Measurements from ENCODE around the gene RFT1. TPM values are rescaled to one million over a fixed set of nuclear protein-coding genes. Genes with fewer than 3 reads are reported as not detected.
"Not testable (repeated sequence)": the region's sequence is repeated elsewhere in the genome, so short reads cannot be mapped to it uniquely, and the experiment has no call there.

Gene RFT1
- total and polyA plus RNA-seq, 2 of the 13 experiments (the other 11 are each of a cell fraction or from before 2014, with no cell fraction given) = 23.2 to 37.0 TPM

DNA sequence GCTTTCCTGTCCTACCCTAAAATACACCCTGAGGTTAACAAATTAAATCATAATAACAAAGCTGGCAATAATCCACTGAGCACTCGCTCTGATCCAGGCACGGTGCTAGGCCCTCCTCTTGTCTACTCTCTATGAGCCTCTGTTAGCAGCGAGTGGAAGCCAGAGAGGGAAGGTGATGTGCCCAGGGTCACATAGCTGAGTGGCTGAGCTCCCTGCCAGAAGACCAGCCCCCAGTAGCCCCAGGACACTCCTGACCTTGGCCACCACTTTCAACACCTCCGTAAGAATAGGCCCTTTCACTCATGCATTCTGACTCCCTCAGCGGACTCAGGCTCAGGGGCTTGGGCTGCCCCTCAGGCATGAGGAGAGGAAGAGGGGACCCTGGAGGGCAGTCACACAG lies 21.2 kb upstream of the RFT1 start:
- peak; percentile 42 for ATAC-seq
- TF ChIP-seq, protein P1, sequence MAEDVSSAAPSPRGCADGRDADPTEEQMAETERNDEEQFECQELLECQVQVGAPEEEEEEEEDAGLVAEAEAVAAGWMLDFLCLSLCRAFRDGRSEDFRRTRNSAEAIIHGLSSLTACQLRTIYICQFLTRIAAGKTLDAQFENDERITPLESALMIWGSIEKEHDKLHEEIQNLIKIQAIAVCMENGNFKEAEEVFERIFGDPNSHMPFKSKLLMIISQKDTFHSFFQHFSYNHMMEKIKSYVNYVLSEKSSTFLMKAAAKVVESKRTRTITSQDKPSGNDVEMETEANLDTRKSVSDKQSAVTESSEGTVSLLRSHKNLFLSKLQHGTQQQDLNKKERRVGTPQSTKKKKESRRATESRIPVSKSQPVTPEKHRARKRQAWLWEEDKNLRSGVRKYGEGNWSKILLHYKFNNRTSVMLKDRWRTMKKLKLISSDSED (CRISPR knock-in tag; IDR thresholded peaks at IDR 0.05) = no peak
- peak; percentile 34; the same call in 1 of the 2 replicates for TF ChIP-seq PATZ1 (CRISPR knock-in tag; IDR thresholded peaks at IDR 0.05)
- Histone ChIP-seq H3K4me1 (ENCODE audit: insufficient read depth, low read length) (peaks cover 52% of the 10 kb centered on the region), H3K27ac (ENCODE audit: extremely low read length, insufficient read depth, low read length) (no peak overlapping the region), H3K4me3 (replicated peaks in 1 of 3; ENCODE audit: insufficient read depth in 1 of 3, low read depth in 2 of 3, low read length in 3 of 3) (peak overlapping the region in 1 of 3 experiments; percentile 25; a peak in 1 of 6 replicates), H3K9ac (ENCODE audit: insufficient read depth, low read depth, low read length) (no peak overlapping the region), H4K20me1 (ENCODE audit: insufficient read depth, low read length) (no peaks in the 10 kb centered on the region), H2AFZ (ENCODE audit: low read length) (no peak overlapping the region), H3K36me3 (replicated peaks in 1 of 2; ENCODE audit: control insufficient read depth in 1 of 2, insufficient read depth in 2 of 2, low read length in 2 of 2) (no peaks in the 10 kb centered on the region), H3K79me2 (ENCODE audit: insufficient read depth, low read length) (no peaks in the 10 kb centered on the region), H3K9me3 (ENCODE audit: low read length) (no peaks in the 10 kb centered on the region), H3K27me3 (ENCODE audit: control insufficient read depth in 1 of 2, insufficient read depth in 2 of 2, low read length in 2 of 2) (peaks cover 2 to 57% of the 10 kb centered on the region in 2 experiments; a peak in 4 of 5 replicates), H3K4me2 (ENCODE audit: low read depth, low read length) (peak overlapping the region; percentile 41)
- ChIA-PET POLR2A (interaction anchor here (2.4 to 2.6 kb wide), 2 partner anchors 8 to 18 kb away, joined by 13 to 31 read pairs; partner anchors contain the start of gene PRKCD), CTCF (ENCODE audit: low intra/inter-chr PET ratio, low total read pairs) (no interaction called here)
- no TSS peak for BruUV-seq (replicated peaks)
- no peak for DNase-seq (ENCODE audit: low spot score)
- intact Hi-C loops (cut with micrococcal nuclease; ENCODE audit: unreplicated experiment) = no loop called here
- 3% methylated on average over 5 of the region's 5 CpGs for WGBS (ENCODE audit: low lambda C conversion rate)
- in situ Hi-C loops (cut with HindIII; ENCODE audit: extremely low pct_ligation_motif_present, low pct_unique_long_range_greater_than_20kb) = no loop called here
- FAIRE-seq = no peak

DNA sequence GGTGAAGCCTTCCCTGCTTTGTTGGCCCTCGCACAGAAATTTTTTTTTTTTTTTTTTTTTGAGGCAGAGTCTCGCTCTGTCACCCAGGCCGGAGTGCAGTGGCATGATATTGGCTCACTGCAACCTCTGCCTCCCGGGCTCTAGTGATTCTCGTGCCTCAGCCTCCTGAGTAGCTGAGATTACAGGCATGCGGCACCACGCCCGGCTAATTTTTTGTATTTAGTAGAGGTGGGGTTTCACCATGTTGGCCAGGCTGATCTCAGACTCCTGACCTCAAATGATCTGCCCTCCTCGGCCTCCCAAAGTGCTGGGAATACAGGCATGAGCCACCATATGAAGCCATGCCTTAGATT lies 20.8 kb upstream of the RFT1 start:
- H3K4me3 ChIP-seq (replicated peaks in 1 of 3; ENCODE audit: insufficient read depth in 1 of 3, low read depth in 2 of 3, low read length in 3 of 3); H4K20me1 ChIP-seq (ENCODE audit: insufficient read depth, low read length); CTCF ChIA-PET (ENCODE audit: low intra/inter-chr PET ratio, low total read pairs); H3K36me3 ChIP-seq (replicated peaks in 1 of 2; ENCODE audit: control insufficient read depth in 1 of 2, insufficient read depth in 2 of 2, low read length in 2 of 2); DNase-seq (ENCODE audit: low spot score); H3K9me3 ChIP-seq (ENCODE audit: low read length); H3K79me2 ChIP-seq (ENCODE audit: insufficient read depth, low read length); BruUV-seq (replicated peaks); in situ Hi-C loops (cut with HindIII; ENCODE audit: extremely low pct_ligation_motif_present, low pct_unique_long_range_greater_than_20kb); intact Hi-C loops (cut with micrococcal nuclease; ENCODE audit: unreplicated experiment); H3K27ac ChIP-seq (ENCODE audit: extremely low read length, insufficient read depth, low read length); FAIRE-seq; H2AFZ ChIP-seq (ENCODE audit: low read length); H3K9ac ChIP-seq (ENCODE audit: insufficient read depth, low read depth, low read length); ATAC-seq: not testable (repeated sequence)
- Histone ChIP-seq H3K27me3 (ENCODE audit: control insufficient read depth in 1 of 2, insufficient read depth in 2 of 2, low read length in 2 of 2) (peaks cover 2 to 61% of the 10 kb centered on the region in 2 experiments; a peak in 4 of 5 replicates), H3K4me2 (ENCODE audit: low read depth, low read length) (peak overlapping the region; percentile 41), H3K4me1 (ENCODE audit: insufficient read depth, low read length) (peaks cover 54% of the 10 kb centered on the region)
- POLR2A ChIA-PET = interaction anchor here (2.4 to 2.6 kb wide), 2 partner anchors 9 to 18 kb away, joined by 13 to 31 read pairs; partner anchors contain the start of gene PRKCD
- 62% methylated on average over 9 of the region's 9 CpGs for WGBS (ENCODE audit: low lambda C conversion rate)
